K562 (cell line): ENCODE data around the gene CAMK1D. TPM values are rescaled to one million over a fixed set of nuclear protein-coding genes. Genes with fewer than 3 reads are reported as not detected.
A peak's percentile ranks its signal among the peaks of the same experiment; 100 is the strongest.

Experiments
- ARNT ChIP-seq, 2 experiments: fragments of 450-650 bp; IDR thresholded peaks; 2 replicates each; pipeline ENCODE4 v1.6.1; 2016; ENCODE audit warnings: mild to moderate bottlenecking in 1 of 2
- CLOCK ChIP-seq: fragments of 250-450 bp; sonication (Bioruptor Pico); IDR thresholded peaks from 2 replicates; pipeline ENCODE4 v1.4.0; 2020; ENCODE audit warnings: mild to moderate bottlenecking, moderate library complexity, borderline replicate concordance
- CSDE1 ChIP-seq, 2 experiments: fragments of 450-650 bp; IDR thresholded peaks; 2 replicates each; pipeline ENCODE4 v1.6.1; 2016; ENCODE audit warnings: mild to moderate bottlenecking in 1 of 2
- ELK3 ChIP-seq: fragments of 450-650 bp; formaldehyde crosslinking; IDR thresholded peaks from 2 replicates; pipeline ENCODE4 v1.4.0; 2020; ENCODE audit warnings: mild to moderate bottlenecking
- EP400 ChIP-seq: fragments of 450-650 bp; IDR thresholded peaks from 2 replicates; pipeline ENCODE4 v1.6.1; 2017; ENCODE audit warnings: antibody characterized with exemption, mild to moderate bottlenecking, moderate library complexity
- HBP1 ChIP-seq: fragments of 450-650 bp; formaldehyde crosslinking; IDR thresholded peaks from 2 replicates; pipeline ENCODE4 v1.4.0; 2022; ENCODE audit warnings: missing genetic modification characterization
- HNRNPK ChIP-seq: fragments of 200-400 bp; formaldehyde crosslinking; IDR thresholded peaks from one replicate; pipeline ENCODE4 v1.6.1; 2018; ENCODE audit warnings: mild to moderate bottlenecking, low read depth, low read length; ENCODE audit not compliant: poor library complexity, severe bottlenecking
- KLF13 ChIP-seq: fragments of 450-650 bp; IDR thresholded peaks from 2 replicates; pipeline ENCODE4 v1.6.1; 2016; ENCODE audit warnings: missing genetic modification characterization, low read depth, mild to moderate bottlenecking, missing compliant biosample characterization, moderate library complexity, borderline replicate concordance
- NONO ChIP-seq, 2 experiments: fragments of 200-400 bp in 1 of 2; fragments of 450-650 bp in 1 of 2; formaldehyde crosslinking in 1 of 2; IDR thresholded peaks; 2 replicates each; pipeline ENCODE4 v1.6.1; 2017; ENCODE audit warnings: low read depth in 2 of 2, mild to moderate bottlenecking in 2 of 2, moderate library complexity in 2 of 2, low read length in 1 of 2
- PCBP1 ChIP-seq: fragments of 200-400 bp; formaldehyde crosslinking; IDR thresholded peaks from 2 replicates; pipeline ENCODE4 v1.6.1; 2018; ENCODE audit warnings: mild to moderate bottlenecking, low read depth, low read length; ENCODE audit not compliant: poor library complexity, severe bottlenecking
- PHF8 ChIP-seq: fragments of 200-600 bp; sonication (generic); IDR thresholded peaks from 2 replicates; pipeline ENCODE4 v1.6.1; 2012; ENCODE audit warnings: mixed run types, mild to moderate bottlenecking, inconsistent platforms, low read length, moderate library complexity, borderline replicate concordance
- POLR2G ChIP-seq: fragments of 200-400 bp; formaldehyde crosslinking; IDR thresholded peaks from 2 replicates; pipeline ENCODE4 v1.6.1; 2017; ENCODE audit warnings: low read depth, mild to moderate bottlenecking, antibody characterized with exemption, low read length, moderate library complexity
- RFX5 ChIP-seq: IDR thresholded peaks from 2 replicates; pipeline ENCODE4 v1.6.1; 2011; ENCODE audit warnings: low read depth, mild to moderate bottlenecking, improper control_type of control experiment, low read length
- ZKSCAN3 ChIP-seq: fragments of 250-450 bp; sonication (Bioruptor Pico); IDR thresholded peaks from 2 replicates; pipeline ENCODE4 v1.4.0; 2020
- ZNF263 ChIP-seq: sonication (generic); formaldehyde crosslinking; IDR thresholded peaks from 2 replicates; pipeline ENCODE4 v1.8.0; 2022; ENCODE audit warnings: mild to moderate bottlenecking, missing genetic modification reagents, borderline replicate concordance
- polyA plus RNA-seq, 8 experiments: library from polyadenylated mRNA; depleted of rRNA in 4 of 8; stranded (reverse) in 5 of 8; unstranded in 3 of 8; fragments of >200 nt; fragmentation: Nextera tagmentation in 2 of 8; fragmentation: Illumina TruSeq in 1 of 8; extraction: Ambion mirVana in 2 of 8; extraction: Trizol in 1 of 8; gene quantifications; 2 replicates each; pipeline versions ENCODE4 v1.2.1 to v1.2.3, GENCODE V29; 2011 to 2014; ENCODE audit warnings: inconsistent platforms in 1 of 8, missing spikeins in 1 of 8
- total RNA-seq, 7 experiments: library from RNA; depleted of rRNA in 6 of 7; stranded (reverse); fragments of >200 nt in 6 of 7; fragmentation: Illumina TruSeq in 2 of 7; extraction: Trizol in 2 of 7; gene quantifications; 2 replicates each; pipeline versions ENCODE4 v1.2.1 to v1.2.3, GENCODE V29; 2011 to 2021; ENCODE audit warnings: low replicate concordance in 1 of 7
- TF ChIP-seq, protein P1 (sequence below): fragments of 250-450 bp; sonication (Bioruptor Pico); IDR thresholded peaks from 2 replicates; pipeline ENCODE4 v1.4.0; 2020
- TF ChIP-seq, protein P2 (sequence below): fragments of 450-650 bp; conservative IDR thresholded peaks from 2 replicates; pipeline ENCODE4 v1.6.1; 2016; ENCODE audit warnings: missing genetic modification characterization, low read depth, mild to moderate bottlenecking, missing compliant biosample characterization, moderate library complexity

CAMK1D gene
- total and polyA plus RNA-seq, 9 of the 15 experiments (the other 6 are each of a cell fraction or from before 2014, with no cell fraction given), result 0.12 to 0.24 (median 0.20) TPM; not detected in 5

- no peak for TF ChIP-seq ELK3 (CRISPR knock-in tag)
- TF ChIP-seq CSDE1 (IDR thresholded peaks at IDR 0.05), result no peak
- peak; percentile 19 for TF ChIP-seq HNRNPK
- TF ChIP-seq KLF13 (tag), result no peak
- TF ChIP-seq, protein P1, sequence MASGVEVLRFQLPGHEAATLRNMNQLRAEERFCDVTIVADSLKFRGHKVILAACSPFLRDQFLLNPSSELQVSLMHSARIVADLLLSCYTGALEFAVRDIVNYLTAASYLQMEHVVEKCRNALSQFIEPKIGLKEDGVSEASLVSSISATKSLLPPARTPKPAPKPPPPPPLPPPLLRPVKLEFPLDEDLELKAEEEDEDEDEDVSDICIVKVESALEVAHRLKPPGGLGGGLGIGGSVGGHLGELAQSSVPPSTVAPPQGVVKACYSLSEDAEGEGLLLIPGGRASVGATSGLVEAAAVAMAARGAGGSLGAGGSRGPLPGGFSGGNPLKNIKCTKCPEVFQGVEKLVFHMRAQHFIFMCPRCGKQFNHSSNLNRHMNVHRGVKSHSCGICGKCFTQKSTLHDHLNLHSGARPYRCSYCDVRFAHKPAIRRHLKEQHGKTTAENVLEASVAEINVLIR (CRISPR knock-in tag), result no peak
- TF ChIP-seq PHF8, result peak; percentile 16; the same call in 1 of the 2 replicates
- TF ChIP-seq ZNF263 (CRISPR knock-in tag), result peak; percentile 77
- TF ChIP-seq, protein P2, sequence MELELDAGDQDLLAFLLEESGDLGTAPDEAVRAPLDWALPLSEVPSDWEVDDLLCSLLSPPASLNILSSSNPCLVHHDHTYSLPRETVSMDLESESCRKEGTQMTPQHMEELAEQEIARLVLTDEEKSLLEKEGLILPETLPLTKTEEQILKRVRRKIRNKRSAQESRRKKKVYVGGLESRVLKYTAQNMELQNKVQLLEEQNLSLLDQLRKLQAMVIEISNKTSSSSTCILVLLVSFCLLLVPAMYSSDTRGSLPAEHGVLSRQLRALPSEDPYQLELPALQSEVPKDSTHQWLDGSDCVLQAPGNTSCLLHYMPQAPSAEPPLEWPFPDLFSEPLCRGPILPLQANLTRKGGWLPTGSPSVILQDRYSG (tag), result no peak
- no peak for TF ChIP-seq HBP1 (CRISPR knock-in tag)
- TF ChIP-seq ARNT (IDR thresholded peaks at IDR 0.05), result no peak
- peak; percentile 40; the same call in 1 of the 2 replicates for TF ChIP-seq POLR2G
- TF ChIP-seq RFX5, result no peak
- no peak for TF ChIP-seq CLOCK
- no peak for TF ChIP-seq PCBP1
- TF ChIP-seq NONO (IDR thresholded peaks at IDR 0.05; ENCODE audit: low read depth in 2 of 2, low read length in 1 of 2), result 0 out of 4 replicates have a peak, but pooled peaks of 1 of the 2 experiments have one; percentile 45
- no peak for TF ChIP-seq EP400
- no peak for TF ChIP-seq ZKSCAN3
Observed at GRCh38 chr10:12348870-12349628, at the start of gene CAMK1D (continued).
